Hematopoietic multipotent progenitor cell (in vitro differentiated cells): ENCODE measurements around the gene R3HDM2. TPM values are rescaled to one million over a fixed set of nuclear protein-coding genes. Genes with fewer than 3 reads are reported as not detected.
A peak's percentile ranks its signal among the peaks of the same experiment; 100 is the strongest.

Source experiments
- DNase-seq, 3 donors: peaks; one replicate each; pipeline ENCODE4 v3.0.0-alpha.2; 2011 to 2015; ENCODE audit warnings: low read depth in 2 of 3, low spot score in 2 of 3
- total RNA-seq: library from RNA; depleted of rRNA; stranded (reverse); fragments of >200 nt; gene quantifications from one replicate; pipeline ENCODE4 v1.2.3, GENCODE V29; 2012

The R3HDM2 gene
- total RNA-seq, 1 donor, result 35.8 TPM

- no peak for DNase-seq
These were observed 209.5 kb downstream of the R3HDM2 start for GRCh38 chr12:57221169-57221917.

DNA sequence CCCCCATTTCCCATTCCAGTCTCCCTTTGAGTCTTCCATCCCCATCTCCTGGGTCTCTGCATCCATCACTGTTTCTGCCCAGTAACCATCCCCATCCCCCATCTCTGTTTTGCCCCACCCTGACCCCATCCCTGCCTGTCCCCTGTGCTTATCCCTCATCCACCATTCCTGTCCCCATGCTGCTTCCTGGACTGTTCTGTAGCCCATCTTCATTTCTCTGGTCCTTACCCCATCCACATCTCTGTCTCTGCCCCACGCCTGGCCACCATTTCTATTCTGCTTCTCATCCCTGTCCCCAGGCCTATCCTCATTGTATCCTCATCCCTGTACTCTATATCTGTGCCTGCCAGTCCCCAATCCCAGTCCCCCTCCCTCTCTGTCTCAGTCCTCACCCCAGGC, 210.1 kb downstream of the R3HDM2 start:
- no peak for DNase-seq

GRCh38 chr12:57219993-57220754, 210.7 kb downstream of the R3HDM2 start:
- no peak for DNase-seq

DNA sequence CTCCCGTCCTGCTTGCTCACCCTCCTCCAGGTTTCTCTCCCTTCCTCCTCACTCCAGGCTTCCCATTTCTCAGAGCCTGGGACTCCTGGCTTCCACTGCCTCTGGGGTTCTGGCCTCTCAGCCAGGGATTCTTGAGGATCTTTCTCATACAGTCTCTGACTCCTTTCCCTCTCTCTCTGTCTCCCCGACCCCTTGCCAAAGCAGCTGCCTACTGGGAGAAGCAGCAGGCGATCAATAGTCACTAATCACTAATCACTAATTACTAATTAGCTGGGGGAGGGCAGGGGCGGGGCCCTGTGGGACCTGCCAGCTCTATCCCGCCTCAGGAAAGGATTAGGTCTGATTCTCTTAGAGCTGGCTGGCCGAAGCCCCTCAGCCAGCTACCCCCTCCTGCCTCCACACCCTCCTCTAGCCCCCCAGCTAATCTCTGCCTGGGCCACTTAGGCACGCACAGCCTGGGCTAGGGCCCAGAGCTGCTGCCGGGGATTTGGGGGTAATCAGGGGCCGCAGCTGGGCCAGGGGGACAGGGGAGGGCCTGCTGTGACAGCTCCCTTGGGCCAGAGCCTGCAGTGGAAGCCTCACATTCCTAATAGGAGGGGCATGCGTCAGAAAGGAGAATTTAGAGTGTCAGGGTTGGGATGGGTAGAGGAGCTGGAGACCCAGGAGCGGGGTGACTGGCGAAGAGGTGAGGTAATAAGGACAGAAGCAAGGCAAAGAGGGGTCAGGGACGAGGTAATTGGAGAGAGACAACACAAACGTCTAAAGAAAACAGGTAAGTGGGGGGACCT, 211.4 kb downstream of the R3HDM2 start:
- DNase-seq, result no peak

DNA sequence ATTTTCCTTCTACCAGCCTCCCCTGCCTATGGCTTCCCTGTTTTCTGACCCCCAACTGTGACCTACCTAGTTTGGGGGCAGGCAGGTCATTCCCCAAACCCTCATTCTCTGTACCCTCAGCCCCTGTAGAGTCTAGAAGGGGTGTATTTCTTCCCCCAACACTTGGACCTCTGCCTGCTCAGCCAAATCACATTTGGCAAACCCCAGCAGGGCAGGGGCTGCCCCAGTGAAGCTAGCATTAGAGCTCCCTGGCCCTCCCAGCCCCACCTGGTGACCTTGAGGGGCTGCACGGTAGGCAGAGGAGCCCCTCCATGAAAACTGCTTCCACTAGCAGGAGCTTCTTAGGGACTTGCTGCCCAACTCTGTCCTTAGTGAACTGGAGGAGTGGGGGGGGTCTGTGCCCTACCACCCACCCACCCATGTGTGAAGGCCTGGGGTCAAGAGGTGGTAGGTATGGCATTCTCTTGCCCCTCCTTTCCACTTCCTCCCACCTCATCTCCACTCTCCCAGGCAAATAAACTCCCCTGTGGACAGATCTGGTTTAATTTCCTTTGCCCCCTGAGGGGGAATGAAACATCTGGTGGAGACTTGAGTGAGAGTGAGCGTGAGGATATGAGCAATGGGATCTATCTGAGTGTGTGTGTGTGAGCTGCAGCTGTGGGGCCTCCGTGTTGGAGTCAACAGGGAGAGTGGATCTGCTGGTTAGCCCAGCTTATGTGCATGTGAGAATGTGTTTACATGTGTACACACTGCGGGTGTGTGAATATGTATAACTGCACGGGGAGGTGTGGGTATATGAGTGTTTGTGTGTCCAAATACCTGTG, 212.6 kb downstream of the R3HDM2 start:
- DNase-seq, result no peak

GRCh38 chr12:57216921-57217879, 213.6 kb downstream of the R3HDM2 start:
- no peak for DNase-seq

- DNase-seq, result no peak
These were observed 214.6 kb downstream of the R3HDM2 start, which contains the start of gene NXPH4 for GRCh38 chr12:57216014-57216911. TSS of gene NXPH4 (plus strand) at chr12:57216794. CDS start at chr12:57216970, 176 bp downstream.

- DNase-seq, result peak in 1 of 3 donors; percentile 48
These were observed 215.2 kb downstream of the R3HDM2 start for GRCh38 chr12:57215668-57216013.

GRCh38 chr12:57215065-57215464, 215.8 kb downstream of the R3HDM2 start:
- DNase-seq, result no peak

DNA sequence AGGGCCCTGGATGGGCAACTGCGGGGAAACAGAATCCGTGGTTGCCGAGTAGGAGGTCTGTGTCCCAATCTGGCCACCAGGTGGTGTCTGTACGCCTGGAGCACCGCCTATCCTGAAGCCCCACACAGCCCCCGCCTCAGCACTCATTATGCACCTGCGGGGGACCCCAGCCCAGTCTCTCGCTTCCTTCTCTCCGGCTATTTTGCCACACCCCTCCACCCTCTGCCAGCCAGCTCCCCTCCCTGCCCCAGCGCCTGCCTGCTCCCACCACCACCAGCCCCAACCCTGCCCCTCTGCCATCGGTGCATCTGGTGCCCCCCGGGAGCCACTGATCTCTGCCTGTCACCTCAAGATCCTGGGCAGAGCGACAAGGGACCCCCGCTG, 216.5 kb downstream of the R3HDM2 start:
- DNase-seq, result peak in 2 of 3 donors; percentile 69 to 77

DNA sequence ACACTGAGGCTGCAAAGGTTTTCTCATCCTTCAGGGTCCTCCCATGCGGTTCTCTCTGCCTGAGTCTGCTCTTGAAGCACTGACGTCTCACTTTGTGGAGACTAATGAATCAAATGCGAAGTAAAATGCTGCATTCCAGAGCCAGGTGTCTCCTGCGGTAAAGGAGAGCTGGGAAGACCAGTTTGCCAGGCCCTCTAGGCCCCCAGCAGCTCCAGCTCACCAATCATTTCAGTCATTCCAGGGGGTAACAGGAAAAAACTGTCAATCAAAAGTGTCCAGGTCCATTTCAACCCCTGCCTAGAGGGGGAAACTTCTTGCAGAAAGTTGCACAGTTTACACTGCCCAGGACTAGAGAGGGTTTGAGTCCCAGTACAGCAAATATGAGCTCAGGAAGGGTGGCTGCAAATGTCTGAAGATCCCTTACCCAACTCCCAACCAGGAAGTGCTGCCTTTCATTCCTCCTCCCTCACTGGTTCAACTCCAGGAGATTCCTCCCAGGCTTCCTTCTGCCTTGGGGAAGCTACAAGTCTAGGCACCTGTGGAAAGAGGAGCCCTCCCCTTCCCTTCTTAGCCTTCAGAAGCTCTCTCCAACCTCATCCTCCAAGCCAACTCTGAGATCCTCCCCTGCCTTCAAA, 217.0 kb downstream of the R3HDM2 start:
- no peak for DNase-seq

- DNase-seq, result peak; percentile 64 to 88 (median 81)
These were observed 217.7 kb downstream of the R3HDM2 start for GRCh38 chr12:57213058-57213715.

DNA sequence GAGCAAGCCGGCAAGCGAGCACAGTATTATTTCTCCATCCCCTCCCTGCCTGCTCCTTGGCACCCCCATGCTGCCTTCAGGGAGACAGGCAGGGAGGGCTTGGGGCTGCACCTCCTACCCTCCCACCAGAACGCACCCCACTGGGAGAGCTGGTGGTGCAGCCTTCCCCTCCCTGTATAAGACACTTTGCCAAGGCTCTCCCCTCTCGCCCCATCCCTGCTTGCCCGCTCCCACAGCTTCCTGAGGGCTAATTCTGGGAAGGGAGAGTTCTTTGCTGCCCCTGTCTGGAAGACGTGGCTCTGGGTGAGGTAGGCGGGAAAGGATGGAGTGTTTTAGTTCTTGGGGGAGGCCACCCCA, 218.2 kb downstream of the R3HDM2 start:
- no peak for DNase-seq

DNA sequence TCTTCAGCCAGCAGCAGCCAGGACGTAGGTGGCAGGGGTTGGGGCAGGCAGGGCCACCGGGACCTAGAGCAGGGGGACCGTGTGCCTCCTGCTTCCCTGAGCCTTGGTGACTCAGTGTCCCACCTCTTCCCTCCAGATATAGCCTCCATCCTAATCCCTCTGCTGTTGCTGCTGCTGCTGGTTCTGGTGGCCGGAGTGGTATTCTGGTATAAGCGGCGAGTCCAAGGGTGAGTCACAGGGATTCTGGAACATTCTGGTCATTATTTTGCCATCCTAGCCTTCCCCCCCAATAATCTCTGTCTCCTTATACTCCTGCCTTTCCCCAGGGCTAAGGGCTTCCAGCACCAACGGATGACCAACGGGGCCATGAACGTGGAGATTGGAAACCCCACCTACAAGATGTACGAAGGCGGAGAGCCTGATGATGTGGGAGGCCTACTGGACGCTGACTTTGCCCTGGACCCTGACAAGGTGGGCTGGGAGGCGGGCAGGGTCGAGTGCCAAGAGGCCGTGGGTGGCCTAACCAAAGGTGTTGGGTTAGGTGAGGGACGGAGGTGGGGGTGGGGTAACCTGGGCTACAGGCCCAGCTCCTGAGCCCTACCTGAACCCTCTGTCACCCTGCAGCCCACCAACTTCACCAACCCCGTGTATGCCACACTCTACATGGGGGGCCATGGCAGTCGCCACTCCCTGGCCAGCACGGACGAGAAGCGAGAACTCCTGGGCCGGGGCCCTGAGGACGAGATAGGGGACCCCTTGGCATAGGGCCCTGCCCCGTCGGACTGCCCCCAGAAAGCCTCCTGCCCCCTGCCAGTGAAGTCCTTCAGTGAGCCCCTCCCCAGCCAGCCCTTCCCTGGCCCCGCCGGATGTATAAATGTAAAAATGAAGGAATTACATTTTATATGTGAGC, 218.8 kb downstream of the R3HDM2 start:
- DNase-seq, result no peak

- DNase-seq, result no peak
These were observed 219.7 kb downstream of the R3HDM2 start for GRCh38 chr12:57210926-57211692.

DNA sequence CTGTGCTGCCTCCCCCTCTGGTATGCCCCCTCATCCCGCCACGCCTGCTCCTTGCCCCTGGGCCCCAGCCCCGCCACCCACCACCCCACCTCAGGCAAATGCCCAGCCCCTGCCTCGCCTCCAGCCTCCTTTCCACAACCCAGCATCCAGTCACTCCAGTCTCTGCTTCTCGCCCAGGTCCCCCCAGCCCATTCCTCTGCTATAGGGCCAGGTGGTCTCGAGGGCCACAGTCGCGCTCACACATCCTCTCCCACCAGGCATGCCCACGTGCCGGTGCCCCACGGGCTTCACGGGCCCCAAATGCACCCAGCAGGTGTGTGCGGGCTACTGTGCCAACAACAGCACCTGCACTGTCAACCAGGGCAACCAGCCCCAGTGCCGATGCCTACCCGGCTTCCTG, 220.4 kb downstream of the R3HDM2 start:
- no peak for DNase-seq
